GM23338 (cell line): ENCODE results near the gene NANP. TPM values are rescaled to one million over a fixed set of nuclear protein-coding genes. Genes with fewer than 3 reads are reported as not detected.

Experiments
- ATAC-seq: fragments of 200-7000 bp; cut with Tn5 transposase; 3 replicates; pipeline ENCODE4 v1.9.1; 2020
- DNase-seq: peaks from one replicate; pipeline ENCODE4 v3.0.0-alpha.2; 2015; ENCODE audit warnings: low spot score
- H2AFZ ChIP-seq: fragments of 200-600 bp; sonication (generic); 2 replicates; pipeline ENCODE4 v1.8.0; 2016; ENCODE audit warnings: antibody characterized with exemption, mild to moderate bottlenecking, moderate library complexity
- H3F3A ChIP-seq: fragments of 200-600 bp; sonication (generic); replicated peaks from 2 replicates; pipeline ENCODE4 v1.8.0; 2017; ENCODE audit warnings: antibody characterized with exemption, mixed run types, low read depth
- H3K27ac ChIP-seq: fragments of 200-600 bp; sonication (generic); 2 replicates; pipeline ENCODE4 v1.6.1; 2016; ENCODE audit warnings: low read depth
- H3K27me3 ChIP-seq: fragments of 200-600 bp; sonication (generic); 2 replicates; pipeline ENCODE4 v1.8.0; 2016; ENCODE audit warnings: mild to moderate bottlenecking, mixed run types, moderate library complexity; ENCODE audit not compliant: insufficient read depth
- H3K36me3 ChIP-seq: fragments of 200-600 bp; sonication (generic); 2 replicates; pipeline ENCODE4 v1.8.0; 2016; ENCODE audit warnings: mild to moderate bottlenecking; ENCODE audit not compliant: insufficient read depth
- H3K4me1 ChIP-seq: fragments of 200-600 bp; sonication (generic); 2 replicates; pipeline ENCODE4 v1.8.0; 2016; ENCODE audit warnings: mild to moderate bottlenecking, moderate library complexity; ENCODE audit not compliant: insufficient read depth
- H3K4me2 ChIP-seq: fragments of 200-600 bp; sonication (generic); 2 replicates; pipeline ENCODE4 v1.7.1; 2017; ENCODE audit warnings: mixed run types
- H3K4me3 ChIP-seq: fragments of 200-600 bp; sonication (generic); 2 replicates; pipeline ENCODE4 v1.6.1; 2016; ENCODE audit warnings: mixed run types
- H3K79me2 ChIP-seq: fragments of 200-600 bp; sonication (generic); replicated peaks from 2 replicates; pipeline ENCODE4 v1.8.0; 2017; ENCODE audit warnings: mild to moderate bottlenecking; ENCODE audit not compliant: insufficient read depth
- H3K9me2 ChIP-seq: fragments of 200-600 bp; sonication (generic); 2 replicates; pipeline ENCODE4 v1.8.0; 2017; ENCODE audit not compliant: insufficient read depth
- H4K20me1 ChIP-seq: fragments of 200-600 bp; sonication (generic); replicated peaks from 2 replicates; pipeline ENCODE4 v1.8.0; 2017; ENCODE audit warnings: mild to moderate bottlenecking; ENCODE audit not compliant: insufficient read depth
- H3K27ac Mint-ChIP-seq: 2 replicates; pipeline ENCODE4 v1.8.0; 2020; ENCODE audit warnings: inconsistent platforms, mild to moderate bottlenecking, moderate library complexity, mixed read lengths
- H3K27me3 Mint-ChIP-seq: 3 replicates; pipeline ENCODE4 v1.8.0; 2022; ENCODE audit warnings: low read depth, mild to moderate bottlenecking, moderate library complexity, mixed read lengths, inconsistent platforms; ENCODE audit not compliant: insufficient read depth, poor library complexity
- H3K36me3 Mint-ChIP-seq: 3 replicates; pipeline ENCODE4 v1.8.0; 2021; ENCODE audit warnings: low read depth, mild to moderate bottlenecking, inconsistent platforms, moderate library complexity, mixed read lengths
- H3K4me1 Mint-ChIP-seq: 3 replicates; pipeline ENCODE4 v1.8.0; 2020; ENCODE audit warnings: mild to moderate bottlenecking, inconsistent platforms, mixed read lengths
- H3K4me3 Mint-ChIP-seq: 3 replicates; pipeline ENCODE4 v1.8.0; 2021; ENCODE audit warnings: moderate library complexity, mild to moderate bottlenecking, inconsistent platforms, mixed read lengths
- H3K9me3 Mint-ChIP-seq: 3 replicates; pipeline ENCODE4 v1.8.0; 2020; ENCODE audit warnings: moderate library complexity, mild to moderate bottlenecking, inconsistent platforms, mixed read lengths
- CREB1 ChIP-seq: fragments of 250-450 bp; sonication (Bioruptor Pico); IDR thresholded peaks from 2 replicates; pipeline ENCODE4 v1.5.0; 2020; ENCODE audit warnings: low read depth, mild to moderate bottlenecking, moderate library complexity
- EZH2 ChIP-seq: fragments of 200-600 bp; sonication (generic); IDR thresholded peaks from one replicate; pipeline ENCODE4 v1.8.0; 2017; ENCODE audit warnings: antibody characterized with exemption, mild to moderate bottlenecking, low read depth; ENCODE audit not compliant: unreplicated experiment
- EZH2phosphoT487 ChIP-seq: fragments of 200-600 bp; sonication (generic); IDR thresholded peaks from one replicate; pipeline ENCODE4 v1.8.1; 2018; ENCODE audit warnings: antibody characterized with exemption; ENCODE audit not compliant: unreplicated experiment
- JUNB ChIP-seq: IDR thresholded peaks from one replicate; pipeline ENCODE4 v1.6.1; 2016; ENCODE audit warnings: antibody characterized with exemption; ENCODE audit not compliant: unreplicated experiment
- NANOG ChIP-seq: IDR thresholded peaks from 2 replicates; pipeline ENCODE4 v1.6.1; 2016; ENCODE audit warnings: antibody characterized with exemption, borderline replicate concordance
- POLR2AphosphoS5 ChIP-seq: IDR thresholded peaks from 2 replicates; pipeline ENCODE4 v1.6.1; 2016; ENCODE audit warnings: antibody characterized with exemption, low read depth
- STAT1 ChIP-seq: IDR thresholded peaks from one replicate; pipeline ENCODE4 v1.6.1; 2016; ENCODE audit warnings: antibody characterized with exemption; ENCODE audit not compliant: unreplicated experiment
- ZNF114 ChIP-seq: fragments of 250-450 bp; sonication (Bioruptor Pico); IDR thresholded peaks from 2 replicates; pipeline ENCODE4 v1.5.0; 2020; ENCODE audit warnings: mild to moderate bottlenecking, moderate library complexity
- ZNF331 ChIP-seq: fragments of 250-450 bp; sonication (Bioruptor Pico); IDR thresholded peaks from 2 replicates; pipeline ENCODE4 v1.5.0; 2020; ENCODE audit warnings: low read depth, mild to moderate bottlenecking, moderate library complexity
- polyA plus RNA-seq: library from polyadenylated mRNA; unstranded; fragments of >200 nt; fragmentation: Nextera tagmentation; extraction: Ambion mirVana; gene quantifications from 2 replicates; pipeline ENCODE4 v1.2.1, GENCODE V29; 2016
- total RNA-seq: library from RNA; depleted of rRNA; stranded (reverse); fragments of >200 nt; shearing (Covaris generic); gene quantifications from 2 replicates; pipeline ENCODE4 v1.2.3, GENCODE V29; 2014
- TF ChIP-seq, protein P1 (sequence below): IDR thresholded peaks from 2 replicates; pipeline ENCODE4 v1.6.1; 2016; ENCODE audit warnings: antibody characterized with exemption
- TF ChIP-seq, protein P2 (sequence below), 2 experiments: fragments of 200-600 bp in 1 of 2; sonication (generic) in 1 of 2; conservative IDR thresholded peaks; 2 replicates each; pipeline versions ENCODE4 v1.5.1 to v1.6.1; 2016 to 2017; ENCODE audit warnings: antibody characterized with exemption in 2 of 2, low read depth in 2 of 2, mild to moderate bottlenecking in 2 of 2, moderate library complexity in 1 of 2
- TF ChIP-seq, protein P3 (sequence below): IDR thresholded peaks from one replicate; pipeline ENCODE4 v1.6.1; 2018; ENCODE audit warnings: antibody characterized with exemption; ENCODE audit not compliant: unreplicated experiment

NANP gene
- total and polyA plus RNA-seq, 2 experiments from 2014 or later, result 3.9 to 7.6 TPM

DNA sequence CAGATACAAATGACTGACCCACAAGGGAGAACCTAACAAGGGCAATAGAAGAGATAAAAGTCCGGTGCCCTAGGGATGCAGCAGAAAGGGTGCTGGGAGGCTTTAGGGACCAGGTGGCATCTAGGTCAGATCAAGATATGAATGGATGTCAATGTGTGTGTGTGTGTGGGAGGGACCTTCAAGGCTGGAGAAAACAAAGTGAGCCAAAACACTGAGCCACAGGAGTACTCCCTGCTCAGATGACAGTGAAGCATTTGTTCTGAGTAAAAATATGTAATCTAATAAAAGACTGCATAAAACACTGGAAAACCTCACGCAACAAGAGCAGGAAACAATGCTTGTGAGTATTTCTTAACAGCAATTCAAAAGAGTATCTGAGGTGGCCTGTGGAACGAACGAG lies 44.6 kb upstream of the NANP start (continued):
- TF ChIP-seq, protein P1, sequence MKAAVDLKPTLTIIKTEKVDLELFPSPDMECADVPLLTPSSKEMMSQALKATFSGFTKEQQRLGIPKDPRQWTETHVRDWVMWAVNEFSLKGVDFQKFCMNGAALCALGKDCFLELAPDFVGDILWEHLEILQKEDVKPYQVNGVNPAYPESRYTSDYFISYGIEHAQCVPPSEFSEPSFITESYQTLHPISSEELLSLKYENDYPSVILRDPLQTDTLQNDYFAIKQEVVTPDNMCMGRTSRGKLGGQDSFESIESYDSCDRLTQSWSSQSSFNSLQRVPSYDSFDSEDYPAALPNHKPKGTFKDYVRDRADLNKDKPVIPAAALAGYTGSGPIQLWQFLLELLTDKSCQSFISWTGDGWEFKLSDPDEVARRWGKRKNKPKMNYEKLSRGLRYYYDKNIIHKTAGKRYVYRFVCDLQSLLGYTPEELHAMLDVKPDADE, result no peak
- TF ChIP-seq EZH2 (no peak), CREB1 (no peak), ZNF331 (CRISPR knock-in tag) (no peak), ZNF114 (CRISPR knock-in tag) (no peak), STAT1 (no peak), JUNB (no peak), POLR2AphosphoS5 (no peak)
- TF ChIP-seq, protein P2, sequence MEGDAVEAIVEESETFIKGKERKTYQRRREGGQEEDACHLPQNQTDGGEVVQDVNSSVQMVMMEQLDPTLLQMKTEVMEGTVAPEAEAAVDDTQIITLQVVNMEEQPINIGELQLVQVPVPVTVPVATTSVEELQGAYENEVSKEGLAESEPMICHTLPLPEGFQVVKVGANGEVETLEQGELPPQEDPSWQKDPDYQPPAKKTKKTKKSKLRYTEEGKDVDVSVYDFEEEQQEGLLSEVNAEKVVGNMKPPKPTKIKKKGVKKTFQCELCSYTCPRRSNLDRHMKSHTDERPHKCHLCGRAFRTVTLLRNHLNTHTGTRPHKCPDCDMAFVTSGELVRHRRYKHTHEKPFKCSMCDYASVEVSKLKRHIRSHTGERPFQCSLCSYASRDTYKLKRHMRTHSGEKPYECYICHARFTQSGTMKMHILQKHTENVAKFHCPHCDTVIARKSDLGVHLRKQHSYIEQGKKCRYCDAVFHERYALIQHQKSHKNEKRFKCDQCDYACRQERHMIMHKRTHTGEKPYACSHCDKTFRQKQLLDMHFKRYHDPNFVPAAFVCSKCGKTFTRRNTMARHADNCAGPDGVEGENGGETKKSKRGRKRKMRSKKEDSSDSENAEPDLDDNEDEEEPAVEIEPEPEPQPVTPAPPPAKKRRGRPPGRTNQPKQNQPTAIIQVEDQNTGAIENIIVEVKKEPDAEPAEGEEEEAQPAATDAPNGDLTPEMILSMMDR (conservative IDR thresholded peaks at IDR 0.05; ENCODE audit: low read depth in 2 of 2), result no peak
- TF ChIP-seq, protein P3, sequence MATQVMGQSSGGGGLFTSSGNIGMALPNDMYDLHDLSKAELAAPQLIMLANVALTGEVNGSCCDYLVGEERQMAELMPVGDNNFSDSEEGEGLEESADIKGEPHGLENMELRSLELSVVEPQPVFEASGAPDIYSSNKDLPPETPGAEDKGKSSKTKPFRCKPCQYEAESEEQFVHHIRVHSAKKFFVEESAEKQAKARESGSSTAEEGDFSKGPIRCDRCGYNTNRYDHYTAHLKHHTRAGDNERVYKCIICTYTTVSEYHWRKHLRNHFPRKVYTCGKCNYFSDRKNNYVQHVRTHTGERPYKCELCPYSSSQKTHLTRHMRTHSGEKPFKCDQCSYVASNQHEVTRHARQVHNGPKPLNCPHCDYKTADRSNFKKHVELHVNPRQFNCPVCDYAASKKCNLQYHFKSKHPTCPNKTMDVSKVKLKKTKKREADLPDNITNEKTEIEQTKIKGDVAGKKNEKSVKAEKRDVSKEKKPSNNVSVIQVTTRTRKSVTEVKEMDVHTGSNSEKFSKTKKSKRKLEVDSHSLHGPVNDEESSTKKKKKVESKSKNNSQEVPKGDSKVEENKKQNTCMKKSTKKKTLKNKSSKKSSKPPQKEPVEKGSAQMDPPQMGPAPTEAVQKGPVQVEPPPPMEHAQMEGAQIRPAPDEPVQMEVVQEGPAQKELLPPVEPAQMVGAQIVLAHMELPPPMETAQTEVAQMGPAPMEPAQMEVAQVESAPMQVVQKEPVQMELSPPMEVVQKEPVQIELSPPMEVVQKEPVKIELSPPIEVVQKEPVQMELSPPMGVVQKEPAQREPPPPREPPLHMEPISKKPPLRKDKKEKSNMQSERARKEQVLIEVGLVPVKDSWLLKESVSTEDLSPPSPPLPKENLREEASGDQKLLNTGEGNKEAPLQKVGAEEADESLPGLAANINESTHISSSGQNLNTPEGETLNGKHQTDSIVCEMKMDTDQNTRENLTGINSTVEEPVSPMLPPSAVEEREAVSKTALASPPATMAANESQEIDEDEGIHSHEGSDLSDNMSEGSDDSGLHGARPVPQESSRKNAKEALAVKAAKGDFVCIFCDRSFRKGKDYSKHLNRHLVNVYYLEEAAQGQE, result no peak

DNA sequence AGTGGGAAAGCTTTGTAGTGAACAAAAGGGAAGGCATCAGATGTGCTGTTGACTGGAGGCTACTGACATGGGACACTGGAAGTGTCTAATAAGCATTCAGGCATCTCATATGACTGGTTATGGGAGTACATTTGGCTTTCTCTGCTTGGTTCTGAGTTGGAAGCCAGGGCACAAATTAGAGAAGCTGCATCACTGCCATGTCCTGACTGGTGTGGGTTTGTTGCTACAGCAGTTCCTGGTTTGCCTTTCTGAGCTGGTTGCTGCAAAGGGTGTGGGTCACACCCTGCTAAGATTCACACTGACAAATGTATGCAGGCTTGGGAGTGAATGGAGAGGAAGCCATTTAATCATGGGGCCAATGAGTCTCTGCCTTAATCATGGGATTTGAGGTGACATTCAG lies 36.2 kb upstream of the NANP start:
- no peak overlapping the region for H3K27ac Mint-ChIP-seq
- H3K4me1 ChIP-seq, result no peaks in the 10 kb centered on the region
- H3K27me3 ChIP-seq, result no peaks in the 10 kb centered on the region
- ATAC-seq (no peak), DNase-seq (no peak)
- no peaks in the 10 kb centered on the region for H3K79me2 ChIP-seq
- no peaks in the 10 kb centered on the region for H3K27me3 Mint-ChIP-seq
- no peaks in the 10 kb centered on the region for H4K20me1 ChIP-seq
- no peak overlapping the region for H2AFZ ChIP-seq
- peaks cover 6% of the 10 kb centered on the region; the same call in 1 of the 3 replicates for H3K36me3 Mint-ChIP-seq
- H3K9me3 Mint-ChIP-seq, result peaks cover 3% of the 10 kb centered on the region; the same call in 2 of the 3 replicates
- no peak overlapping the region for H3K4me3 ChIP-seq
- no peak overlapping the region for H3K4me3 Mint-ChIP-seq
- H3K27ac ChIP-seq, result no peak overlapping the region
- no peaks in the 10 kb centered on the region for H3K9me2 ChIP-seq
- no peak overlapping the region for H3K4me2 ChIP-seq
- H3K36me3 ChIP-seq, result no peaks in the 10 kb centered on the region
- no peaks in the 10 kb centered on the region for H3K4me1 Mint-ChIP-seq
- no peaks in the 10 kb centered on the region for H3F3A ChIP-seq
- TF ChIP-seq JUNB (no peak), ZNF114 (CRISPR knock-in tag) (no peak), STAT1 (no peak), NANOG (no peak), EZH2phosphoT487 (no peak), POLR2AphosphoS5 (no peak), EZH2 (no peak), CREB1 (no peak)
- TF ChIP-seq, protein P1, result no peak
- TF ChIP-seq, protein P2 (conservative IDR thresholded peaks at IDR 0.05; ENCODE audit: low read depth in 2 of 2), result no peak
- TF ChIP-seq, protein P3, result no peak
